ENCODE results near the gene YIF1B.
"Not testable (repeated sequence)": the region's sequence is repeated elsewhere in the genome, so short reads cannot be mapped to it uniquely, and the experiment has no call there.

YIF1B gene, protein sequence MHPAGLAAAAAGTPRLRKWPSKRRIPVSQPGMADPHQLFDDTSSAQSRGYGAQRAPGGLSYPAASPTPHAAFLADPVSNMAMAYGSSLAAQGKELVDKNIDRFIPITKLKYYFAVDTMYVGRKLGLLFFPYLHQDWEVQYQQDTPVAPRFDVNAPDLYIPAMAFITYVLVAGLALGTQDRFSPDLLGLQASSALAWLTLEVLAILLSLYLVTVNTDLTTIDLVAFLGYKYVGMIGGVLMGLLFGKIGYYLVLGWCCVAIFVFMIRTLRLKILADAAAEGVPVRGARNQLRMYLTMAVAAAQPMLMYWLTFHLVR

DNA sequence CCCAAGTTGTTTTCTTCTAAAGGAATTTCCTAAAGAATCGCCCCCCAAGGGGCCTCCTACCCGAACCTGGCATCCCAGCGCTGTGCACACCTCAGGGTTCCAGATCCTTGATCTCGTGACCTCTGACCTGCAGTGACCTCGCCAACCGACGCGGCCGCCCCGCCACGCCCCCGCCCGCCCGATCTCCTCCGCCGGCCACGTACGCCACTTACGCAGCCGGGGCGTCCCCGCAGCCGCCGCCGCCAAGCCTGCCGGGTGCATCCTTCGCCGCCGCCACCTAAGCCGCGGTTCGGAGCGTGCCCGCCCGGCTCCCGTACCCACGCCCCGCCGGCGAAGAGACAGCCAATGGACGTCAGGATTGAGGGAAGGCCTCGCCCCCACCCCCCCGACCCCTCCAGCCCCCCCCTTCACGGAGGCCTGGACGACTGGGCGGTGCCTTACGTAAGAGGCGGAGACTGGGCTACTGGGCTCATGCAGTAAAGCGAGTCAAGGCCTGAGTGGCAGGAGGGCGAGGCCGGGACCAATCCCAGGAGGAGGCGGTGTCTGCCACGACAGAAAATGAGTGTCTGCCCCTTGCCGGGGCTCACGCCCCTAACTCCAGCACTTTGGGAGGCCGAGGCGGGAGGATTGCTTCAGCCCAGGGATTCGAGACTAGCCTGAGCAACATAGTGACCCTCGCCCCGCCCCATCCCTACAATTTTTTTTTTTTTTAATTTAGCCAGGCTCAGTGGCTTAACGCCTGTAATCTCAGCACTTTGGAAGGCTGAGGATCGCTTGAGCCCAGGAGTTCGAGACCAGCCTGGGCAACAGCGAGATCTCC is at the start of gene YIF1B:
YIF1B (minus strand) TSS at position 291 of the 820 bp plus-strand sequence; CDS start at position 261, 30 bp downstream.
- DNase-seq (ENCODE audit: low read depth) = peak; percentile 82

- DNase-seq (ENCODE audit: low read depth) = not testable (repeated sequence)
Observed at GRCh38 chr19:38362946-38363688, 47.4 kb upstream of the YIF1B start.

GRCh38 chr19:38362076-38362945 is 46.6 kb upstream of the YIF1B start:
- no peak for DNase-seq (ENCODE audit: low read depth)

DNA sequence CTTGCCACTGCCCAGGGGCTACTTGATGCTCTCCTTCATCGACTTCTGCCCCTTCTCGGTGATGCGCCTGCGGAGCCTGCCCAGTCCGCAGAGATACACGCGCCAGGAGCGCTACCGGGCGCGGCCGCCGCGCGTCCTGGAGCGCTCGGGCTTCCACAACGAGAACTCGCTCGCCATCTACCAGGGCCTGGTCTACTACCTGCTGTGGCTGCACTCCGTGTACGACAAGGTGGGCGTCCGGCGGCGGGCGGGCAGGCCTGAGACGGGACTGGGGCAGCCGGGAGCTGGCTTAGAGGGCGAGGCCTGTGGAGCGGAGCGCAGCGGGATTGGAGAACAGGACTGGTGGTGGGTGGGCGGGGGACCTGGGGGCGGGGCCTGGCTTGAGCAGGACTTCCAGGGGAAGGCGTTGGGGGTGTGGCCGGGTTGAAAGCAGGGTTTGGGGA is 45.9 kb upstream of the YIF1B start:
- DNase-seq (ENCODE audit: low read depth) = no peak

- no peak for DNase-seq (ENCODE audit: low read depth)
Observed at GRCh38 chr19:38360839-38361631, 45.3 kb upstream of the YIF1B start.

GRCh38 chr19:38360351-38360750 is 44.6 kb upstream of the YIF1B start:
- no peak for DNase-seq (ENCODE audit: low read depth)

DNA sequence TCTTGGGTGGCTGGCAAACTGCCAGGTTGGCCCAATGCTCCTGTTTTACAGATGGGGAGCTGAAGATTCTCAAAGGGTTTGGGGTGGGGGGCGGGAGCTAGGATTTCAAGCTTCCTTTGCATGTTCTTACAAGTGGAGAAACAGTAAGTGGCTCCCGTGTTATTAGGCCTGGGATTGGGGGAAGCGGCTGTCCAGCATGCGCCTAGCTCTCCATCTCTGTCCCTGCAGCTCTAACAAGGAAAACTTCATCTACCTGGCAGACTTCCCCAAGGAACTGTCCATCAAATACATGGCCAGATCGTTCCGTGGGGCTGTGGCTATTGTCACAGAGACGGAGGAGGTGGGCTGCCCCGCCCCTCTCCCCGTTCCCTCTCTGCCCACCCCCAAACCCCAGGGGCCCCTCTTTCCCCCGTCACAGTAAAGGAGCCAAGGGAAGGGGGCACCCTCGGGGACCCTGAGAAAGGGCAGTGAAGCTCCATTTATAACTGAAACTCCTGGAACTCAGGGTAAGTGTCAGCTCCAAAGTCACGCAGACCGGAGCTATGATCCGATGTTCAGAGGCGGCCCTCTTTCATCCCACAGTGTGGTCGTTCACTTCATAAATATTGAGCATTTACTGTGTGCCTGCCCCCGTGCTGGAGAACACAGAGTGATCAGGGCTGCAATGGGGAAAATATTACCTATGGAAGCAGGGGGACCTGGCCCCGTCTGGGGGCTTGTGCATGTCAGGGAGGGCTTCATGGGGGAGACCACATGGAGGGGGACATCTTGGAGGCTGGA is 43.7 kb upstream of the YIF1B start:
- DNase-seq (ENCODE audit: low read depth) = no peak

DNA sequence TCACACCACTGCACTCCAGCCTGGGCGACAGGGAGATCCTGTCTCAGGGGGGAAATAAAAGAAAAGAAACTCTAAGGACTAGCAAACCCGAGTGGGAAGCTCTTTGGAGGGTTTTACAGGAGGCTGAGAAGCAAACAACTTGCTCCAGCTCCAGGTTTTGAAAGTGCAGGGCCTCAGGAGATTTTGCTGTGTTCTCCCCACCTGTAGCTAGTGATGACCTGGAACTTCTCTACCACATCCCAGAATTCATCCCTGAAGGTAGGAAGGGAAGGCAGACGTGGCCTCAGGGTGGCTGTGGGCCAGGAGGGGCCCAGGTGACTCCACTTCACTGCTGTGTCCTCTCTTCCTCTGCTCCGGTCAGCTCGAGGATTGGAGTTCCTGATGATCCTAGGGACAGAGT is 42.3 kb upstream of the YIF1B start:
- no peak for DNase-seq (ENCODE audit: low read depth)

GRCh38 chr19:38355728-38356725 is 40.3 kb upstream of the YIF1B start:
- no peak for DNase-seq (ENCODE audit: low read depth)

DNA sequence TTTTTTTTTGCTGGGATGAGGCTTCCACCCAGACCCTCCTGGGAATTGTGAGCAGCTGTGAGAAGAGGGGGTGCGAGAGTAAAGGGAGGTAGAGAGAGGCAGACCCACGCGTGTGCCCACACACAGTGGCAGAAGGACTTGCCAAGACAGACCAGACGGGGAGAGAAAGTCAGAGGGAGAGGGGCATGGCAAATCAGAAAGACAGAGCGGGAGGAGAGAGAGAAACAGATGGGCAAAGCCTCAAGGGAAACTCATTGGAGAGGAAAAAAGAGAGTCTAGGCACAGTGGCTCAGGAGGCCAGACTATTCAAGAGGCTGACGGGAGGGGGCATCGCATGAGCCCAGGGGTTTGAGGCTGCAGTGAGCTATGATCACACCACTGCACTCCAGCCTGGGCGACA is 36.9 kb upstream of the YIF1B start:
- no peak for DNase-seq (ENCODE audit: low read depth)

- DNase-seq (ENCODE audit: low read depth) = no peak
Observed at GRCh38 chr19:38351865-38352395, 36.2 kb upstream of the YIF1B start.

GRCh38 chr19:38350883-38351282 is 35.1 kb upstream of the YIF1B start:
- DNase-seq (ENCODE audit: low read depth) = no peak

GRCh38 chr19:38346837-38347236 is 31.1 kb upstream of the YIF1B start:
- DNase-seq (ENCODE audit: low read depth) = no peak

DNA sequence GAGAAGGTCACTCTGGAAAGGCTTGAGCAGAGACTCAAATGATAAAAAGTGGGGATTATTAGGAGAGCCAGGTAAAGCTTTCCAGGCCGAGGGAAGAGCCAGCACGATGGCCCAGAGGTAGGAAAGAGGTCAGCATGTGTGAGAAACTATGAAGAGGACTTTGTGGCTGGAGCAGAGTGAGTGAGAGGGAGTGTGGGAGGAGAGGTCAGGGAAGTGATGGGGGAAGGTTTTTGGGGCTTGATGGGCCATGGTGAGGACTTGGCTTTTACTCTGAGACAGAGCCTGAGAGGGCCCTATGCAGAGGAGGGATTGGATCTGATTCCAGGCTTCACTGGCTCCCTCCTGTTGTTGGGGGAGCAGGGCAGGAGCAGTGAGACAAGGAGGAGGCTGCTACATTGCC is 25.2 kb upstream of the YIF1B start:
- no peak for DNase-seq (ENCODE audit: low read depth)

DNA sequence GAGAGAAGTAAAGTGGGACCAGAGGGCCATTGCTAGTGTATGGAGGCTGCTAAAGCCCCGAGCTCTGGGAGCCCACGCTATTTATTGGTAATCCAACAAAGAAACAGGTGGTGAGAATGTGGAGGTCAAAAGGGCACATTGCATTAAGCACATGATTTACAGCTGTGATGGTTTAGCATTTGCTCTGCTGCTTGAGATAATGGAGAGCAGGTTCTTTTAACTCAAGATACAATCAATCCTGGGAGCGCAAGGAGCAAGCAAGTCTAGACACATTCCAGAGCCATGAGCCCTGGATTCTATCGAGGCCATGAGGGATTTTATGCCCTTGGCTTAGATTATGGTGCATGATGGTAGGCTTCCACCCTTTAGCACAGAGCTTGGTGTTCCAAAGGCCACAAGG is 23.3 kb upstream of the YIF1B start:
- not testable (repeated sequence) for DNase-seq (ENCODE audit: low read depth)

DNA sequence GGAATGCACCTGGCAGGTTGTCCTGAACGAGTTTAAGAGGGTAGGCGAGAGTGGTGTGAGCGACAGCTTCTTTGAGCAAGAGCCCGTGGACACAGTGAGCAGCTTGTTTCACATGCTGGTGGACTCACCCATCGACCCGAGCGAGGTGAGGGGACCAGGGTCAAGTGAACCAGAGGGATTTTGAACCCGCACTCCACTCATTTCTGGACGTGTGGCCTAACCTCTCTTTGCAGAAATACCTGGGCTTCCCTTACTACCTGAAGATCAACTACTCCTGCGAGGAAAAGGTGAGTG is 21.6 kb upstream of the YIF1B start:
- no peak for DNase-seq (ENCODE audit: low read depth)

GRCh38 chr19:38336638-38337359 is 21.1 kb upstream of the YIF1B start:
- peak; percentile 69 for DNase-seq (ENCODE audit: low read depth)

Data from HS-5 (cell line).